Panc1 (cell line): ENCODE measurements around the gene SPRING1.

Source experiments
- CTCF ChIP-seq: fragments of 450-650 bp; IDR thresholded peaks from 2 replicates; pipeline ENCODE4 v1.5.1; 2017; ENCODE audit warnings: mild to moderate bottlenecking
- POLR2AphosphoS5 ChIP-seq: IDR thresholded peaks from 2 replicates; pipeline ENCODE4 v1.6.1; 2012; ENCODE audit warnings: mild to moderate bottlenecking, low read depth, low read length, moderate library complexity
- REST ChIP-seq, 2 experiments: IDR thresholded peaks; 2 replicates each; pipeline ENCODE4 v1.6.1; 2011 to 2012; ENCODE audit warnings: low read depth in 2 of 2, control low read depth in 1 of 2, low read length in 1 of 2, mild to moderate bottlenecking in 1 of 2, moderate library complexity in 1 of 2; ENCODE audit not compliant: insufficient read depth in 1 of 2

GRCh38 chr12:116713527-116713926 is 24.3 kb downstream of the SPRING1 start:
- TF ChIP-seq CTCF (no peak), POLR2AphosphoS5 (no peak), REST (IDR thresholded peaks at IDR 0.05; ENCODE audit: insufficient read depth in 1 of 2, low read depth in 2 of 2, low read length in 1 of 2) (no peak)
